HG02642 (cell line): ENCODE measurements around the gene ALG8.
"Not testable (repeated sequence)": the region's sequence is repeated elsewhere in the genome, so short reads cannot be mapped to it uniquely, and the experiment has no call there.

Source experiments
- ATAC-seq: cut with Tn5 transposase; IDR thresholded peaks from one replicate; pipeline ENCODE4 v1.9.1; 2021; ENCODE audit warnings: mild to moderate bottlenecking; ENCODE audit not compliant: unreplicated experiment, poor library complexity

The ALG8 gene

DNA sequence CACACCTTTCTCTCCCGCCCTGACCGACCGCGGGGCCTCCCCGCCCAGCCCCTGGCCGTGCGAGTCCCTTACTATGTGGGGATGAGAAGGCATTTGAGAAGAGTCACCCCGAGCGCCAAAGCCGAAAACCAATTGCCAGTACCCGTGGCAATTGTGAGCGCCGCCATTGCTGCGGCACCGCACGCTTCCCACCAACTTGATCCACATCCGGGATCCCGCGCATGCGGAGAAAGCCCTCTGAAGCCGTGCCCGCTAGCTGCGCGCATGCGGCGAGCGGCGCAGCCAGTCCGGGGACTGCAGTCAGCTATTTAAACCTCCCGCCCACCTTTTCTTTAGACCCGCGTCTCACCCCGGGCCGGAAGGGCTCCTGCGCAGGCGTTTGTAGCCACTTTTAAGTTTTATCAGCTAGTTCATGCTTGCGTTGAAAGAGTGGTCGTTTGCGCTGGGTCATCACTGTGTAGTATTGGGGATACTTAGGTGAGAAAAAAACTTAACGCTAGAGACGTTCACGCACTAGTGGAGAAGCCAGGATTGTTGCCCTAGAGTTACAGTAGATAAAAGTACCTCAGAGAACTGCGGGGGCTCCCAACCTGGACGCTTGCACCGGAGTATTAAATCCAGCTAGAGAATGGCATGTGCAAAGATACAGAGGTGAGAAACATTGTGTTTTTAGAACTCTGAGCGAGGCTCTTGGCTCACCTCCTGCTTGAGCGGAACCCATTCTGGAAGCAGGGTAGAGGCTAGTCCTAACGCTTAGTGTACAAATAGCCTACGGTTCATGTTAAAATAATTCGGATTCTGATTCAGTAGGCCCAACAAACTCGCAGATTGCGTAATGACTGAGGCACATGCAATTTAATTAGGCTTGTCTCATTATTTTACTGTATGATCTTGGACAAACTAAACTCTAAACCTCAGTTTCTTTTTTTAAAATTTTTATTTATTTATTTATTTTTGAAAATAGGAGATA is at the start of gene ALG8:
ALG8 (minus strand) TSS at position 205 of the 970 bp plus-strand sequence; CDS start at position 167, 38 bp downstream.
- ATAC-seq = peak; percentile 96

DNA sequence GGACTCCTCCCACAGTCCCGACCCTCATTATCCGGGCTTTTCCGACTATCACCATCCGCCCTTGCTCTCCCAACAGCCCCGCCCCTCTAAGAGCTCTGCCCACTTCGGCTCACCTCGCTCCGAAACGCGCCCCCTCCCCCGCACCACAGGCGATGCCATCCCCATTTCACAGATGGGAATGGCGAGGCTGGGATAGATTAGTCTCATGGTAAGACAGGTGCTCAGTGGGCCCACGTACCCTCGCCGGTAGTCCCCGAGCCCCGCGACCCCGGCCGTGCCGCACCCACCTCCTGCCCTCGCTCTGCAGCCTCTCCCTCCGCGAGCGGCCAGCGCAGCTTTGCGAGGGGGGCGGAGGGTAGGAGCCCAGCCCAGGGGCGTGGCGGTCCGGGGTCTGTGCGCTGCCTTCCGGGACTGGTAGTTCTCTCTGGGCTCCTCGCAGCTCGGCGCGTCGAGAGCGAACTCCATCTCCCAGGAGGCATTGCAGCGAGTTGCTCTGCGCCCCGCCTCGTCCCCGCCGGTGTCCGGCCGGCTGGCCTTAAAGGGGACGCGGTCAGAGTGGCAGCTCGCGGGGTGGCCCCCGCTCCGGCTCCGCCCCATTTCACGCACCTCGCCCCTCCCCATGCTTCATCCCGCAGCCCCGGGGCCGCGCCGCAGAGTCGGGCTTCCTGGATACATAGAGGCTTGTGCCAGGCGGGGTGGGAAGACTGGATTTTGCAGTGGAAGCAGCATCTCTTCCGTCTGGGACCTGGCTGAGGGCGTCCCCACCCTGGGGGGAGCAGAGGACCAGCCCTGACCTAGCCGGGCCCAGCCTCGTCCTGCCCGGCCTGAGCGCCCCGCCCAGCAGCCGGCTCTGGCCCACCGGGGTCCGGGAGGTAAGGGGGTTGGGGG is 49.1 kb upstream of the ALG8 start, which contains the start of the genes KCTD21 and USP35:
KCTD21 (minus strand) TSS at position 341 of the 888 bp plus-strand sequence. CDS start 14,072 bp downstream, outside the sequence.
USP35 (plus strand) TSS at position 634 of the 888 bp plus-strand sequence. CDS start 7,327 bp downstream, outside the sequence.
- ATAC-seq = peak; percentile 95

DNA sequence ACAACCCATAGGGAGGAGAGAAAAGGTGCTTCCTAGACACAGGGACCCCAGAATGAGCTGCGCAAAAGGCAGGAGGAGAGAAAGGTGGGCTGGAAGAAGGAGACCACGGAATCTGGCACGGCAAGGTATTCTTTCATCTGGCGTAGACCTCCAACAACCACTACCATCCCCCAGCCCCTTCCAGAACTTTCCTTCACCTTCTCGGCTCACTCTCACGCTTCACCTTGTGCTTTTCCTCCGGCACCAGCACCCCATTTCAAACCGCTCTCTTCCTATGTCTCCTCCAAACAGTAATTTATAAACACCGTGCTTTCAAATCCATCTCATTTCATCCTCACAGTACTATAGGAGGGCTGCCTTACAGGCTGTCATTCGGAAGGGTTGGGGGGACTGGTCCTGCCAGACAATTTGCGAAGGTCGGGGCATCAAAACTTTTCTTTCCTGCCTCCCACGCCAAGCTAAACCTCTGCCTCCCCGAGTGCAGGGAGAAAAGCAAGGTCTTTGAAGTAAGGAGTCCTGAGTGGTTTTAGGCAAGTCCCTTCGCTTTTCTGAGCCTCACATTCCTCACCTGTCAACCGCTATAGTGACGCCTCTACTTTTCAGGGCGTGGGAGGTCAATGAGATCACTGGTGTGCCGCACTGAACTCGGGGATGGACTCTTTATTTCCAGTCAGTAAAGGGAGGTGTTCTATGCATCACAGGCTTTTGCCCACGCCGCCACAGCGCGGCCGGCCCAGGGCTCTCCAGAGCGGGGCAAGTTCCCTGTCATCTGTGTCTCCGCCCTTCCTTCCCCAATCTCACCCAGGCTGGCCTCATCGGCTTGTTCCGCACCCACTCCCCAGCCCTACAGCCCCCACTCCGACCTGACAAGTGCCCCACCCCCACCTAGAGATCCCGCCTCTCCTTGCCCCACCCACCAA is 48.2 kb upstream of the ALG8 start:
- ATAC-seq = peak; percentile 23

DNA sequence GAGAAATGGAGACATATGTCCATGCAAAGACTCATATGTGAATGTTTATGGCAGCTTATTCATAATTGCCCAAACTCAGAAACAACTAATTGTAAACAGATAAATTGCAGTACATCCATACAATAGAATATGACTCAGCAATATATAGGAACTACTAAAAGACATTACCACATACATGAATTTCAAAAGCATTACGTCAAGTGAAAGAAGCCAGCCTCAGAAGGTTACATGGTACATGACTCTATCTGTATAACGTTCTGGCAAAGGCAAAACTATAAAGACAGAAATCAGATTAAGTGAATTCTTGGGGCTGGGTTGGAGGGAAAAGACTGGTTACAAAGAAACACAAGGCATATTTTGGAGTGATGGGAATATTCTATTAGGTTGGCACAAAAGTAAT is 41.8 kb upstream of the ALG8 start:
- ATAC-seq = no peak

DNA sequence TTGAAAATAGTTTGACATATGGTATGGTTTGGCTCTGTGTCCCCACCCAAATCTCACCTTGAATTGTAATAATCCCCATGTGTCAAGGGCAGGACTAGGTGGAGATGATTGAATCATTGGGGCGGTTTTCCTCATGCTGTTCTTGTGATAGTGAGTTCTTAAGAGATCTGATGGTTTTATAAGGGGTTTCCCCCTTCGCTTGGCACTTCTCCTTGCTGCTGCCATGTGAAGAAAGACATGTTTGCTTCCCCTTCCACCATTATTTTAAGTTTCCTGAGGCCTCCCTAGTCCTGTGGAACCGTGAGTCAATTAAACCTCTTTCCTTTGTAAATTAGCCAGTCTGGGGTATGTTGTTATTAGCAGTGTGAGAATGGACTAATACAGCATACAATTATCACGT is 41.3 kb upstream of the ALG8 start:
- ATAC-seq = no peak

DNA sequence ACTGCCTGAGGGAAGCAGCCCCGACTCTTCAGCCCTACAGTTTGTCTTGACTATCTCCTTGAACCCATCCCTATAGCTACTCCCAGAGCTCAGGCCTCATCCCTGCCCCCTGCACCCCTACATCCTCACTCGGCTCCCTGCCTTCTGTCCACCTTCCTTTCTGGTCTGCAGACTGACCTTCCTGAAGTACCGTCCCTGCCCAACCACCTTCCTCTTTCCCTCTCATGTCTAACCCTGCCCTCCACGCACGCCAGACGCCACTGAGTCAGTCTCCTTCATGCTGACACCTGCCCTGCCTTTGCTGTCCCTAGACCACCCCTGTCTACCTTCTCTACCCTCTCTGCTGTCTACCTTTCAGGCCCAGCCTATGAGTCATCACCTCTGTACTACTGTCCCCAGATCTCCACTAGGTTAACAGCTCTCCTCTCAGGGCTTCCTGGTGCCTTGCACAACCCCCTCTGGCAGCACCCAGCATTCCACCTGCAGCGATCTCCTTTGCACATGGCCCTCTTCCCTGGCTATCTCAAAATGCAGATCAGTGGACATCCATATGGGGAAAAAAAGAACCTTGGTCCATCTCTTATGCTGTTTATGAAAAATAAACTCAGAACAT is 40.1 kb upstream of the ALG8 start:
- ATAC-seq = no peak

DNA sequence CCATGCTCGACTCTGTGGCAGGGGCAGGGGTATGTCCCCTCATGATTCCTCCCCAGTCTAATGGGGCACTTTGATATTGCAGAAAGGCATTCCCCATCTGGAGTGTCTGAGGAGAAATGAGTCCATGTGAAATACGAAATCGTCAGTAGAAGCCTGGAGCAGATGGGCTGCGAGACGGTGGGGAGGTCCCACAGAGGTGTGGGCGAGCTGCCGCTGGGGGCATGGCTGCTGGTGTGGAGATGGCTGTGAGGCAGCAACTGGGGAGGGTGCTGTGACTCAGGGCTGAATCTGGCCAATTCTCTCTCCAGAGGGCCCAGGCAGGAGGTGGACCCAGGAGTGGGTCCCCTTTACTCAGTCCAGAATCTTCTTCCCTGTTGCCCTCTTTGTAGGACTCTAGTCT is 37.8 kb upstream of the ALG8 start:
- ATAC-seq = no peak

DNA sequence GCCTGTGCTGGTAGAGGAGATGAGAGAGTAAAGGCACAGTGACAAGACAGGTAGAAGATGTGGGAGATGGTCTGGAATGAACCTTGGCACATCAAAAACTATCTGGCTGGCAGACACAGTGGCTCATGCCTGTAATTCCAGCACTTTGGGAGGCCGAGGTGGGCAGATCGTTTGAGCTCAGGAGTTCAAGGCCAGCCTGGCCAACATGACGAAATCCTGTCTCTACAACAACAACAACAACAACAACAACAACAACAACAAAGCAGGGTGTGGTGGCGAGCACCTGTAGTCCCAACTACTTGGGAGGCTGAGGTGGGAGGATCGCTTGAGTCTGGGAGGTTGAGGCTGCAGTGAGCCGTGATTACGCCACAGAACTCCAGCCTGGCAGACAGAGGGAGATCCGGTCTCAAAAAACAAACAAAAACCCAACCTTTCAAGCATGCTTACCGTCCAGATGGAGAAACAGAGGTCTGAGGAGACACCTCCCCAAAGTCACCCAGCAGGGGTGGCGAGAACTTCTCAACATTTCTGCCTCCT is 37.2 kb upstream of the ALG8 start:
- no peak for ATAC-seq

DNA sequence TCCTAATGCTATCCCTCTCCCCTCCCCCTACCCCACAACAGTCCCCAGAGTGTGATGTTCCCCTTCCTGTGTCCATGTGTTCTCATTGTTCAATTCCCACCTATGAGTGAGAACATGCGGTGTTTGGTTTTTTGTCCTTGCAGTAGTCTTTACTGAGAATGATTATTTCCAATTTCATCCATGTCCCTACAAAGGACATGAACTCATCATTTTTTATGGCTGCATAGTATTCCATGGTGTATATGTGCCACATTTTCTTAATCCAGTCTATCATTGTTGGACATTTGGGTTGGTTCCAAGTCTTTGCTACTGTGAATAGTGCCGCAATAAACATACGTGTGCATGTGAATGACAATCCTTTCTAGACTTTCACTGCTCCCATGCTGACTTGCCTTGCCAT is 36.4 kb upstream of the ALG8 start:
- not testable (repeated sequence) for ATAC-seq

DNA sequence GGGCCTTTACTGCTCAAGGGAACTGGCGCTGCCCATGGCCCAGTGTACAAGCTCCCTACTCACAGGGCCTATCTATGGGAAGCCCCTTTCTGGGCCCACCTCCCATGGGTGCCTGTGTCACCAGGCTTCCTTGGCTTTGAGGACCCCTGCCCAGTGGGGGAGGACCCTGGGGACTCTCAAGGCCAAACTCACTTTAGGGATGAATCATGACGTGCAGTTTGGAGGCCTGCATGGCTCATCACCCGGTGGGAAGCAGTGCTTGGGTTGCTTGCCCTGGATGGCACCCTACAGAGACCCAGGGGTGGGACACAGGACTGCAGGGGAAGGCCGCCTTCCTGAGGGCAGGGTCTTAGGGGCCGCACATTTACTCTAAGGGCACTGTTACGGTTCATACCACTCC is 32.5 kb upstream of the ALG8 start:
- no peak for ATAC-seq

DNA sequence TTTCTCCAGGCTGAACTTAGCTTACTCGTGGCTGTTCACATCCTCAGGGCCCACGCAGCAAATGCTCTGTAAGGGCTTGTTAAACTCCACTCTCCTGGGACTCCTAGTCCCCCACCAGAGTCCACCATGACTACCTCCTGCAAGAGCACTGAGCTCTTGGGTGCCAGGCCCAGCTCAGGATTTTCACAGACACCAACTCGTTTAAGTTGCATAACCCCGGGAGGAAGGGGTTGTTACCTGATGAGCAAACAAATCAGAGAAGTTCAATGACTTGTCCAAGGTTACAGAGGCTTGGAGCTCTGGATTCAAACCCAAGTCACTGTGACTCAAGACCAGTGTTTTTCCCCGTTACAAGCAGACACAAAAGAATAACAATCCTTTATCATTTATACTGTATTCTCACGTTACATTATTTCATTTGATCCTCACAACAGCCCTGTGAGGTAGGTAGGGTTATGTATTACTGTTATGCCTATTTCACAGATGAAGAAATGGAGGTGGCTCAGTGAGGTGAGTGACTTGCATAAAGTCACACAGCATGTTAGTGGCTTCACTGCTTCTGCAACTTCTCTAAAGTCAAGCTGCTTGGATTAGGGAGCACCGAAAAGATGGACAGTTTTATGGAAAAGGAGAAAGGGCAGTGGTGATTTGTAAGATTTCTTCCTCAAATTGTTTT is 31.6 kb upstream of the ALG8 start:
- ATAC-seq = no peak

DNA sequence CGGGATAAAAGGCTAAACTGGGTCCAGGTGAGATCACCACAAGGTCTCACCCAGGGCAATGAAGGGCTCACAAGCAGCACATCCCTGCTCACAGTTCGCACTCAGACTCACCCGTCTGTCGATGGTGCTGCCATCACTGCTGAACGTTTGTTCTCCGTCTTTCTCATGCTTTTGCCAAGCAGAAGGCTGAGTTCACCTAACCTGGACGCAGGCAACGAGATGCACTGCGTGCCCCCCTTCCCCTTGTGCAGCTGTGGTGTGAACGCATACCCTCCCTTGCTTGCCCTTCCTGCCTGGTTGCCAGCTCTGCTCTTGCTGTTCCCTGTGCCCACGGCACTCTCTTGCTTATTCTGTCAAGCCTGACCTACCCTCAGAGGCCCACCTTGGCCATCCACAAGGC is 31.0 kb upstream of the ALG8 start:
- ATAC-seq = no peak

DNA sequence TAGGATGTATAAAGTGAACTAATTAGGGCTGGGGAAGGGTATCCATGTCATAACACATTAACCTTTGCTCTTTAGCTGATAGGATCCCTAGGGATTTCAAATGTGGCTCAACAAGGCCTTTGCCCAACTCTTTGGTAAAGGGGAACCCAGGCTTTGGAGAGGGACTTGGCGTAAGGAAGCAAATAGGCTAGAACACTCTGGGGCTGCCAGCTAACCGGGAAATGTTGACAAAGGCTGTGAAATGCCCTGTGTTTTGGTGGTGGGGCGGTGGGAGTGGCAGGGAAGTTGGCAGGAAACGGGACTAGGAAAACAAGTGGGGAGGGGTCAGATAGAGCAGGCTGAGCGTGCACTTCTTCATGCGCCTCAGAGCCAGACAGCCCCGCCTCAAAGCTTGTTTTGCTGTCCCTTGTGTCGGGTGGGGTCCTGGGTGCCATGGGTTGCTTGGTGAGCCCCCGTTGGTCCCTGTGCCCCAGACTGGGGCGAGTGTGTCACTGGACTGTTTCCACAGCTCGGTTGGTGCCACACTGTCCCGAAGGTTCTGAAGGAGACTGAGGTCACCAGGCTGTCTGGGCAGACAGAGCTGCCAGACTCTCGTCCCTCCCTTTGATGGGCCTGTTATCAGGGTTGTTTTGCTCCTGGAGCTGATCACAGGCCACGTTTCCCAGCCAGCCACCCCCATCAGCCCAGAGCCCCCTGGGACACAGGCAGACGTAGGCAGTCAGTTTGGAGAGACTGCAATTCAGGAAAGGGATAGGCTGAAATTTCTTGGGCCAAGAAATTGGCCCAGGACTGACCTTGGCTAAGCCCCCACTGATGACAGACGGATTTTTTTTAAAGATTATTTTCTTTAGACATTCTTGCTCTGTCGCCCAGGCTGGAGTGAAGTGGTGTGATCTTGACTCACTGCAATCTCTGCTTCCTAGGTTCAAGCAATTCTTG is 29.4 kb upstream of the ALG8 start:
- ATAC-seq = no peak

DNA sequence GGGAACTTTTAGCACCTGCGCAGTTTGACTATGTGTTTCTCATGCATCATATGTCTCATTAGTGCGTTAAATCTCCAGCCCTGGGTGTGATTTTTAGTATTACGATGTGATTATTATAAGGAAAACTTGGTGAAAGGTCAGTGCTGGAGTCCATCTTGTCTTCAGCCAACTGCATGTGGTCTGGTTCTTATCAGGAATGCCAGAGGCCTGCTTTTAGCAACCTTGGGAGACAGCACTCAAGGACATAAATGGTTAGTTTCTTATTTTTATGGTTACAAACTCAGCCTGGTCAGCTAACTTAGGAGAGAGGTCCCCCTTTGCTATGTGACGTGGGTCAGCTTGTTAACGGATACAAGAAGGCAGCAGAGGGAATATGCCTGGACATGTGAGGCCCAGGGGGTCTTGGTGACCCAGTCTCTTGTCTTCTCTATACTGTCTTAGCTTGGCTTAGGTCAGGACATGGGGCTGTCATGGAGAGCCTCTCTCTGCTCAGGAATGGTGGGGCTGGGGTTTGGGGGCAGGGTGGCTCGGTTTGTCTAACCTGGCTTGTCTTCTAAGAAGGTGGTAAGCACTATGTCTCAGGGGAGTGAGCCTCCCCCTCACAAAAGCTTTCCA is 27.5 kb upstream of the ALG8 start:
- no peak for ATAC-seq

DNA sequence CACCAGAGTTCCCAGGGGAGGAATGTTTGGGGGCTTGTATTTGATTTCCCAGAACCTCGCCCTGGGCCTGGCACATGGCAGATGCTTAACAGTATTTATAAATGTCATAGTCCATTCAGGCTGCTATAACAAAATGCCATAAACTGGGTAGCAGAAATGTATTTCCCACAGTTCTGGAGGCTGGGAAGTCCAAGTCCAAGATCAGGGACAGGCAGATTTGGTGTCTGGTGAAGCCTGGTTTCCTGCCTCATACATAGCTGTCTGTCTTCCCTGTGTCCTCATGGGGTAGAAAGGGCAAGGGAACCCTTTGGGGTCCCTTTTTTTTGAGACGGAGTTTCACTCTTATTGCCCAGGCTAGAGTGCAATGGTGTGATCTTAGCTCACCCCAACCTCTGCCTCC is 25.0 kb upstream of the ALG8 start:
- no peak for ATAC-seq

DNA sequence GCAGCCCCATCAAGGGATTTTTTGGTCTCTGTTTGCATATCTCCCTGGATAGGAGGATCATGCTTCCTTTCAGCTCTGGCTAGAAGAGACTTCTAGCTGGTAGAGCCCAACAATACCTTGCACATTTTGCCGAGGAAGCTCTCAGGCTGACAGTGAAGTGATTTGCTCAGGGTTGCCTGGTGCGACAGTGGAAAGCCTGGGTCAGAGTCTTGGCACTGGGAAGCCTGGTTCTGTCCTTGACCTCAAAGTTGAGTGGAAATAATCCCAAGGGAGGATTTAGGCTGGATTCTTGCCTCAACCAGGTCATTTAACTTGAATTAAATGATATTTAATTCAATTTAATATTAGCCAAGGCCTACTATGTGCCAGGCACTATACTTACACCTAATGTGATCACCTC is 24.4 kb upstream of the ALG8 start:
- ATAC-seq = no peak

DNA sequence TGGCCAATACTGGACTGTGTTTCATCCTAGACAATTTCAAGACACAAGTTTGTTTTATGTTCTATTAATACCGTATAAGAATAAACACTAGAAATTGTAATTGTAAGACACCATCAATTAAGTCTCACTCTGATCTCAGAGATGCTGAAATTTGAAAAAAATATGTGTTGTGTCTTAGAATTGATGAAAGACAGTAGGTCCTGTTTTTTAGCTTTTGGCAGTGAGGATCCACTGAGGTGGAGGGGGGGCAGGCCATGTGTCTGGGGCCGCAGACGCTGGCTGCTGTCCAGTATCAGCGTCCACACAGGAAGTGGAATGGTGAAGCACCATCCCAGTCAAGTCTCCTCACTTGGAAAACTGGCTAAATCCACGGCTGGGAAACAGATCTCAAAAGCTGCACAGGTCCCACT is 22.5 kb upstream of the ALG8 start:
- ATAC-seq = no peak
